AG04449 (cell line): ENCODE data around the gene APEH.

Experiments used
- CTCF ChIA-PET: fragments of 350-600 bp; formaldehyde crosslinking; extraction: SDS; loops from one replicate; lab custom pipeline; 2021; ENCODE audit warnings: antibody characterized with exemption; lab: Yijun Ruan, JAX
- POLR2A ChIA-PET: fragments of 400-600, 350-600 bp; formaldehyde crosslinking; extraction: SDS; loops from one replicate; lab custom pipeline; 2020; ENCODE audit warnings: antibody characterized with exemption, inconsistent platforms; lab: Yijun Ruan, JAX
- DNase-seq: peaks from one replicate; pipeline ENCODE4 v3.0.0-alpha.2; 2010; ENCODE audit warnings: low read depth, low spot score
- H3K4me3 ChIP-seq: 2 replicates; pipeline ENCODE4 v1.5.1; 2011; ENCODE audit warnings: low read depth, mild to moderate bottlenecking, control low read depth, low read length
- TF ChIP-seq, protein P1 (sequence below): IDR thresholded peaks from one replicate; pipeline ENCODE4 v1.5.1; 2011; ENCODE audit warnings: mild to moderate bottlenecking, moderate library complexity, low read length, control low read depth, inconsistent platforms; ENCODE audit not compliant: insufficient read depth; ENCODE audit errors: missing control alignments

The APEH gene

DNA sequence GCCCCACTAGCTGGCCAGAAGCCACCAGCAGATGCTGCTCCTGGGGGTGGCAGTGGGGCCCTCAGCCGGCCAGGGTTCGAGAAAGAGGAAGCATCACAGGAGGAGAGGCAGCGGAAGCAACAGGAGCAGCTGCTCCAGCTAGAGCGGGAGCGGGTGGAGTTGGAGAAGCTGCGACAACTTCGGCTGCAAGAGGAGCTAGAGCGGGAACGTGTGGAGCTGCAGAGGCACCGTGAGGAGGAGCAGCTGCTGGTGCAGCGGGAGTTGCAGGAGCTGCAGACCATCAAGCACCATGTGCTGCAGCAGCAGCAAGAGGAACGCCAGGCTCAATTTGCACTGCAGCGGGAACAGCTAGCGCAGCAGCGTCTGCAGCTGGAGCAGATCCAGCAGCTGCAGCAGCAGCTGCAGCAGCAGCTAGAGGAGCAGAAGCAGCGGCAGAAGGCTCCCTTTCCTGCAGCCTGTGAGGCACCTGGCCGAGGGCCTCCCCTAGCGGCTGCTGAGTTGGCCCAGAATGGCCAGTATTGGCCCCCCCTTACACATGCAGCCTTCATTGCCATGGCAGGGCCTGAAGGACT, 17.5 kb upstream of the APEH start:
- no peak for DNase-seq
- no peak overlapping the region for H3K4me3 ChIP-seq
- POLR2A ChIA-PET: no interaction called here
- CTCF ChIA-PET: interaction anchor here (1.2 to 3.0 kb wide), 5 partner anchors 13 to 118 kb away, joined by 4 to 30 read pairs (median 6); no protein-coding TSS in a partner anchor
- TF ChIP-seq, protein P1, sequence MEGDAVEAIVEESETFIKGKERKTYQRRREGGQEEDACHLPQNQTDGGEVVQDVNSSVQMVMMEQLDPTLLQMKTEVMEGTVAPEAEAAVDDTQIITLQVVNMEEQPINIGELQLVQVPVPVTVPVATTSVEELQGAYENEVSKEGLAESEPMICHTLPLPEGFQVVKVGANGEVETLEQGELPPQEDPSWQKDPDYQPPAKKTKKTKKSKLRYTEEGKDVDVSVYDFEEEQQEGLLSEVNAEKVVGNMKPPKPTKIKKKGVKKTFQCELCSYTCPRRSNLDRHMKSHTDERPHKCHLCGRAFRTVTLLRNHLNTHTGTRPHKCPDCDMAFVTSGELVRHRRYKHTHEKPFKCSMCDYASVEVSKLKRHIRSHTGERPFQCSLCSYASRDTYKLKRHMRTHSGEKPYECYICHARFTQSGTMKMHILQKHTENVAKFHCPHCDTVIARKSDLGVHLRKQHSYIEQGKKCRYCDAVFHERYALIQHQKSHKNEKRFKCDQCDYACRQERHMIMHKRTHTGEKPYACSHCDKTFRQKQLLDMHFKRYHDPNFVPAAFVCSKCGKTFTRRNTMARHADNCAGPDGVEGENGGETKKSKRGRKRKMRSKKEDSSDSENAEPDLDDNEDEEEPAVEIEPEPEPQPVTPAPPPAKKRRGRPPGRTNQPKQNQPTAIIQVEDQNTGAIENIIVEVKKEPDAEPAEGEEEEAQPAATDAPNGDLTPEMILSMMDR: peak; percentile 59

DNA sequence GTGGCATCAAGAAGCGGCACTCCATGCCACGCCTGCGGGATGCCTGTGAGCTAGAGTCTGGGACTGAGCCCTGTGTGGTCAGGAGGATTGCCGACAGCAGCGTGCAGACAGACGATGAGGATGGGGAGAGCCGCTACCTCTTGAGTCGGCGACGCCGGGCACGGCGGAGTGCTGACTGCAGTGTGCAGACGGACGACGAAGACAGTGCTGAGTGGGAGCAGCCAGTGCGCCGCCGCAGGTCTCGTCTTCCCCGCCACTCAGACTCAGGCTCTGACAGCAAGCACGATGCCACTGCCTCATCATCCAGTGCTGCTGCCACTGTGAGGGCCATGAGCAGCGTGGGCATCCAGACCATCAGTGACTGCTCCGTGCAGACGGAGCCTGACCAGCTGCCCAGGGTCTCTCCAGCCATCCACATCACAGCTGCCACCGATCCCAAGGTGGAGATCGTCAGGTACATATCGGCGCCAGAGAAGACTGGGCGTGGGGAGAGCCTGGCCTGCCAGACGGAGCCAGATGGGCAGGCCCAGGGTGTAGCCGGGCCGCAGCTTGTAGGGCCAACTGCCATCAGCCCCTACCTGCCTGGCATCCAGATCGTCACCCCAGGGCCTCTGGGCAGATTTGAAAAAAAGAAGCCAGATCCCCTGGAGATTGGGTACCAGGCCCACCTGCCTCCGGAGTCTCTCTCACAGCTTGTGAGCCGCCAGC, 16.8 kb upstream of the APEH start:
- ChIA-PET POLR2A (no interaction called here), CTCF (interaction anchor here (1.2 to 3.0 kb wide), 5 partner anchors 12 to 118 kb away, joined by 4 to 30 read pairs (median 6); no protein-coding TSS in a partner anchor)
- DNase-seq: no peak
- TF ChIP-seq, protein P1: no peak
- H3K4me3 ChIP-seq: no peak overlapping the region

DNA sequence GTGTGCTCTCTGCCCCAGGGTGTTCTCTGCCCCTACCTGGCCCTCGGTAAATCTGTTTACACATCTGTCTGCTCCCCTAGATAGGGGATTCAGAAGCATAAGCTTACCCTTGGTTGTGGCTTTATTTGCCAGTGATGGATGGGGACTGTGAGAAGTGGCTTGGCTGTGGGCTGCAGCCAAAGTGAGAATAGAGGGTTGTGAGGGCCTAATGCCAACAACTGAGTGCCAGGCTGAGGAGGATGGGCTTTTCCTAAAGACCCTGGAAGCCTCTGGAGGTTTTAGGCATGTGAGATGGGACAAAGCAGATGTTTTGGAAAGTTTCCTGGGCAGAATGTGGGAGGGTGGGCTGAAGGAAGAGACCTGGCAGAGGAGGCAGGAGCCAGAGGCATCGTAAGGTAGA, 15.4 kb upstream of the APEH start:
- TF ChIP-seq, protein P1: no peak
- no peak overlapping the region for H3K4me3 ChIP-seq
- POLR2A ChIA-PET: no interaction called here
- CTCF ChIA-PET: interaction anchor here (1.3 to 1.4 kb wide), 2 partner anchors 13 to 119 kb away, joined by 7 to 9 read pairs; no protein-coding TSS in a partner anchor
- DNase-seq: no peak

DNA sequence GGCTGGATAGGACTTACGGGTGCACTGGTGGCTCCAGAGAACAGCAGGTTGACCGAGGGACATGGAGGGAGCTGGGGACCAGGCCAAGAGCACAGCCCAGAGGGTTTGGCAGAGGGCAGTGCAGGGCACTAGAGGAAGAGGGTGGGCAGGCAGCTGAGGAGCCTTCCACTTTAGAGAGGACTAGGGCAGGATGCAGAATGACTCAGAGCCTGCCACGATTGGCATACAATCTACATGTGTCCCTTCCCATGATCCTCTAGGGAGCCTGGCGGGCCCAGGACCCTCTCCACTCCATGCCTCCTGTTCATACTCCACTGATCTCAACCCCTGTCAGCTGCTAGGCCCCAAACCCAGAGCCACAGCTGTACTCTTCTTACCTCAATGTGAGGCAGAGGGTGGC, 14.4 kb upstream of the APEH start:
- TF ChIP-seq, protein P1: no peak
- CTCF ChIA-PET: interaction anchor here (1.1 to 1.8 kb wide), 3 partner anchors 12 to 123 kb away, joined by 4 to 7 read pairs (median 6); no protein-coding TSS in a partner anchor
- no peak for DNase-seq
- H3K4me3 ChIP-seq: no peak overlapping the region
- POLR2A ChIA-PET: no interaction called here

DNA sequence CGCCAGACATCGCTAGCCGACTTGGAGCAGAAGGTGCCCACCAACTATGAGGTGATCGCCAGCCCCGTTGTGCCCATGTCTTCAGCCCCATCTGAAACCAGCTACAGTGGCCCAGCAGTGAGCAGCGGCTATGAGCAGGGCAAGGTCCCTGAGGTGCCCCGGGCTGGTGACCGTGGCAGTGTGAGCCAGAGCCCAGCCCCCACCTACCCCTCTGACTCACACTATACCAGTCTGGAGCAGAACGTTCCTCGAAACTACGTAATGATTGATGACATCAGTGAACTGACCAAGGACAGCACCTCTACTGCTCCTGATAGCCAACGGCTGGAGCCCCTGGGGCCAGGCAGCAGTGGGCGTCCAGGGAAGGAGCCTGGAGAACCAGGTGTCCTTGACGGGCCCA, 12.9 kb upstream of the APEH start:
- CTCF ChIA-PET: interaction anchor here (1.3 kb wide), 1 partner anchor 127 kb away, joined by 3 read pairs; no protein-coding TSS in a partner anchor
- TF ChIP-seq, protein P1: no peak
- DNase-seq: no peak
- no peak overlapping the region for H3K4me3 ChIP-seq
- POLR2A ChIA-PET: no interaction called here

DNA sequence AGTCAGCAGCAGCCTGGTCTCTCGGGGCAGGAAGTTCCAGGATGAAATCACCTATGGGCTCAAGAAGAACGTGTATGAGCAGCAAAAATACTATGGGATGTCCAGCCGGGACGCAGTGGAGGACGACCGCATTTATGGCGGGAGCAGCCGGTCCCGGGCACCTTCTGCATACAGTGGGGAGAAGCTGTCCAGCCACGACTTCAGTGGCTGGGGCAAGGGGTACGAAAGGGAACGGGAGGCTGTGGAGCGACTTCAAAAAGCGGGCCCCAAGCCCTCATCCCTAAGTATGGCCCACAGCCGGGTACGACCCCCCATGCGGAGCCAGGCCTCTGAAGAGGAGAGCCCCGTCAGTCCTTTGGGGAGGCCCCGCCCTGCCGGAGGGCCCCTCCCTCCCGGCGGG, 12.1 kb upstream of the APEH start:
- no peak overlapping the region for H3K4me3 ChIP-seq
- DNase-seq: no peak
- TF ChIP-seq, protein P1: no peak
- ChIA-PET CTCF (no interaction called here), POLR2A (no interaction called here)
